Left ventricle myocardium inferior (tissue), 1 donor: Measurements from ENCODE around the gene HOXA1. TPM values are rescaled to one million over a fixed set of nuclear protein-coding genes. Genes with fewer than 3 reads are reported as not detected.
"Not testable (repeated sequence)": the region's sequence is repeated elsewhere in the genome, so short reads cannot be mapped to it uniquely, and the experiment has no call there.

Experiments
- DNase-seq: peaks from one replicate; pipeline ENCODE4 v3.0.0-alpha.2; 2020
- H3K27ac ChIP-seq: fragments of 200-600 bp; replicated peaks from 2 replicates; pipeline ENCODE4 v1.8.0; 2021
- H3K27me3 ChIP-seq: fragments of 200-600 bp; 2 replicates; pipeline ENCODE4 v1.8.0; 2021; ENCODE audit warnings: low read depth
- H3K36me3 ChIP-seq: fragments of 200-600 bp; 2 replicates; pipeline ENCODE4 v1.8.0; 2021
- H3K4me1 ChIP-seq: fragments of 200-600 bp; 2 replicates; pipeline ENCODE4 v1.8.0; 2021
- H3K4me3 ChIP-seq: fragments of 200-600 bp; 2 replicates; pipeline ENCODE4 v1.8.0; 2021; ENCODE audit warnings: mild to moderate bottlenecking, moderate library complexity
- H3K9me3 ChIP-seq: fragments of 200-600 bp; replicated peaks from 2 replicates; pipeline ENCODE4 v1.8.0; 2021
- intact Hi-C: fragments of 100-400 bp; cut with micrococcal nuclease; formaldehyde crosslinking; loops from one replicate; pipeline ENCODE4 v1.11.0; 2022
- total RNA-seq: library from RNA; stranded (reverse); fragmentation: NEBNext Ultra II Directional; extraction: Animal tissue kit (Norgen Biotek cat#: 25700); gene quantifications from one replicate; pipeline ENCODE4 v1.2.1, GENCODE V29; 2021
- TF ChIP-seq, protein P1 (sequence below): fragments of 200-600 bp; IDR thresholded peaks from 2 replicates; pipeline ENCODE4 v1.8.0; 2021; ENCODE audit warnings: antibody characterized with exemption, mild to moderate bottlenecking, borderline replicate concordance
- donor health status: DM: no; HTN: yes; CAD: no; lungs with severe emphysema.

Gene HOXA1
- total RNA-seq, 1 donor from 2014 or later = not detected

- H3K27me3 ChIP-seq = peaks cover 33% of the 10 kb centered on the region
- no peak for DNase-seq
Measured at GRCh38 chr7:27053153-27053552, 42.6 kb downstream of the HOXA1 start.

DNA sequence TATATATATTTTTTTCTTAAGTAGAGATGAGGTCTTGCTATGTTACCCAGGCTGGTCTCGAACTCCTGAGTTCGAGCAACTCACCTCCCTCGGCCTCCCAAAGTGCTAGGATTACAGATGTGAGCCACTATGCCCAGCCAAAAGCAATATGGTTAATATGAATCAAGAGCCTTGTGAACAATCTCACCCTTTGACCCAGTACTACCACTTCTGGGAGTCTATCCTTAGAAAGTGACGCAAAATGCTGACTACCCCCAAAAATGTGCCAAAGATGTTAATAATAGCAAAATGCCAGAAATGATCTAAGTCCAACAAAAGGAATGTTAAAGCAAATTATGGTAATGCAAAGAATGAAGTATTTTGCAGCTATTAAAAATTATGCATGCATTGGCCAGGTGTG, 44.3 kb downstream of the HOXA1 start:
- H3K27me3 ChIP-seq = peaks cover 17% of the 10 kb centered on the region
- H3K4me3 ChIP-seq = no peak overlapping the region
- intact Hi-C loops = no loop called here
- H3K9me3 ChIP-seq = no peaks in the 10 kb centered on the region
- DNase-seq = no peak
- TF ChIP-seq, protein P1, sequence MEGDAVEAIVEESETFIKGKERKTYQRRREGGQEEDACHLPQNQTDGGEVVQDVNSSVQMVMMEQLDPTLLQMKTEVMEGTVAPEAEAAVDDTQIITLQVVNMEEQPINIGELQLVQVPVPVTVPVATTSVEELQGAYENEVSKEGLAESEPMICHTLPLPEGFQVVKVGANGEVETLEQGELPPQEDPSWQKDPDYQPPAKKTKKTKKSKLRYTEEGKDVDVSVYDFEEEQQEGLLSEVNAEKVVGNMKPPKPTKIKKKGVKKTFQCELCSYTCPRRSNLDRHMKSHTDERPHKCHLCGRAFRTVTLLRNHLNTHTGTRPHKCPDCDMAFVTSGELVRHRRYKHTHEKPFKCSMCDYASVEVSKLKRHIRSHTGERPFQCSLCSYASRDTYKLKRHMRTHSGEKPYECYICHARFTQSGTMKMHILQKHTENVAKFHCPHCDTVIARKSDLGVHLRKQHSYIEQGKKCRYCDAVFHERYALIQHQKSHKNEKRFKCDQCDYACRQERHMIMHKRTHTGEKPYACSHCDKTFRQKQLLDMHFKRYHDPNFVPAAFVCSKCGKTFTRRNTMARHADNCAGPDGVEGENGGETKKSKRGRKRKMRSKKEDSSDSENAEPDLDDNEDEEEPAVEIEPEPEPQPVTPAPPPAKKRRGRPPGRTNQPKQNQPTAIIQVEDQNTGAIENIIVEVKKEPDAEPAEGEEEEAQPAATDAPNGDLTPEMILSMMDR = no peak
- no peaks in the 10 kb centered on the region for H3K4me1 ChIP-seq
- H3K36me3 ChIP-seq = no peaks in the 10 kb centered on the region
- no peak overlapping the region for H3K27ac ChIP-seq

More at GRCh38 chr7:27053153-27053552, 42.6 kb downstream of the HOXA1 start:
- Histone ChIP-seq H3K36me3 (no peaks in the 10 kb centered on the region), H3K9me3 (no peaks in the 10 kb centered on the region), H3K4me3 (no peak overlapping the region), H3K27ac (no peak overlapping the region), H3K4me1 (no peaks in the 10 kb centered on the region)
- intact Hi-C loops = no loop called here
- TF ChIP-seq, protein P1 = no peak

DNA sequence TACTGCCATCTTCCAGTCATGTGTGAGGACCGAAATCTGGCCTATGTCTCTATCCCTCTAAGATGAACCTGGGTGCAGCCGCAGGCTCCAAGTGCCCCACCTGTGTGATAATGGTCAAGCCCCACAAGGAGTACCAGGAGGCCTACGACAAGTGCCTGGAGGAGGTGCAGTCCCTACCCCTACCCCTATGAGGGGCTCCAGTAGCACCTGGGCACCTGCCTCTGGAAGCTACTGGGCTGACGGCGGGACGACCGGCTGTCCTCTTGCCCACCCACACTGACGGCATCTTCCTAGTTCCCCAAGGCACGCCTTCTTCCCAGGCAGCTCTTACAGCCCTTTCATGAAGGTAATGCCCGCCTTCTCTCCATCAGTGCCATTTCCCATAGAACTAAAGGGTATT, 47.4 kb downstream of the HOXA1 start:
- no peak overlapping the region for H3K27ac ChIP-seq
- H3K27me3 ChIP-seq = peaks cover 9% of the 10 kb centered on the region
- DNase-seq = no peak
- no peaks in the 10 kb centered on the region for H3K4me1 ChIP-seq
- no peaks in the 10 kb centered on the region for H3K36me3 ChIP-seq
- intact Hi-C loops = no loop called here
- TF ChIP-seq, protein P1 = no peak
- H3K9me3 ChIP-seq = no peaks in the 10 kb centered on the region
- no peak overlapping the region for H3K4me3 ChIP-seq

DNA sequence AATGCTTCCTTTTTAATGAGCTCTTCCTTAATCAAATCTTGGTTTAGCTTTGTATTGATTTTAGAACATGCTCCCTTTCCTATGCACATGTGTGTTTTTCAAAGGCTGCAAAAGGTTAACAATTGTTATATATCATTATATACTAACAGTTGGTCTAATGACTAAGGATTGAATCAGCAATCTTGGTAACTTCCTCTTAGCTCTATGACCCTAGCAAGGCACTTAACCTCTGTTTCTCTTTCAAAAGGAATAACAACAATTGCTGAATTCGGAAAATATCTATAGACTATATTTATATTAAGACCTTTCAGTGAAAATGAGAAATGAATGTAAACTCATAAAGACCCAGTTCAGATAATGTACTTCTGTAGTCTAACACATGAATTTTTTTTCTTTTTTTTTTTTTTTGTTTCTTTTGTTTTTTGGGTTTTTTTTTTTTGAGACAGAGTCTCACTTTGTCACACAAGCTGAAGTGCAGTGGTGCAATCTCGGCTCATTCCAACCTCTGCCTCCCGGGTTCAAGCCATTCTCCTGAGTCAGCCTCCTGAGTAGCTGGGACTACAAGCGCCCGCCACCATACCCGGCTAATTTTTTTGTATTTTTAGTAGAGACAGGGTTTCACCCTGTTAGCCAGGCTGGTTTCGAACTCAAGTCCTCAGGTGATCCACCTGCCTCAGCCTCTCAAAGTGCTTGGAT, 48.8 kb downstream of the HOXA1 start:
- Histone ChIP-seq H3K4me1 (no peaks in the 10 kb centered on the region), H3K9me3 (no peaks in the 10 kb centered on the region), H3K27ac (no peak overlapping the region), H3K4me3 (no peak overlapping the region), H3K27me3 (peaks cover 14% of the 10 kb centered on the region), H3K36me3 (no peaks in the 10 kb centered on the region)
- DNase-seq = no peak
- TF ChIP-seq, protein P1 = no peak
- intact Hi-C loops = no loop called here

- H3K9me3 ChIP-seq, H3K4me3 ChIP-seq, H3K4me1 ChIP-seq, H3K27ac ChIP-seq, intact Hi-C loops, DNase-seq, H3K36me3 ChIP-seq: not testable (repeated sequence)
- peaks cover 15% of the 10 kb centered on the region for H3K27me3 ChIP-seq
Measured at GRCh38 chr7:27045972-27046371, 49.8 kb downstream of the HOXA1 start.

DNA sequence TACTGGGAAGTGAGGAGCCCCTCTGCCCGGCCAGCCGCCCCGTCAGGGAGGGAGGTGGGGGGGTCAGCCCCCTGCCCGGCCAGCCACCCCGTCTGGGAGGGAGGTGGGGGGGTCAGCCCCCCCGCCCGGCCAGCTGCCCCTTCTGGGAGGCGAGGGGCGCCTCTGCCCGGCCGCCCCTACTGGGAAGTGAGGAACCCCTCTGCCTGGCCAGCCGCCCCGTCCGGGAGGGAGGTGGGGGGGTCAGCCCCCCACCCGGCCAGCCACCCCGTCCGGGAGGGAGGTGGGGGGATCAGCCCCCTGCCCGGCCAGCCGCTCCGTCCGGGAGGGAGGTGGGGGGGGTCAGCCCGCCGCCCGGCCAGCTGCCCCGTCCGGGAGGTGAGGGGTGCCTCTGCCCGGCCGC, 50.7 kb downstream of the HOXA1 start:
- peaks cover 20% of the 10 kb centered on the region for H3K27me3 ChIP-seq
- H3K4me1 ChIP-seq, H3K36me3 ChIP-seq, DNase-seq, H3K9me3 ChIP-seq, H3K4me3 ChIP-seq, intact Hi-C loops, H3K27ac ChIP-seq: not testable (repeated sequence)

Other genes with a start within 250 kb of the HOXA1 start
- gene SKAP2, start 231.4 kb downstream of the HOXA1 start, total RNA-seq = 5.2 TPM
- gene HOXA2, start 6.7 kb upstream of the HOXA1 start, total RNA-seq = not detected
- not detected for gene HOXA4, start 34.8 kb upstream of the HOXA1 start, total RNA-seq
- not detected for gene HOXA5, start 47.7 kb upstream of the HOXA1 start, total RNA-seq
- not detected for gene HOXA6, start 51.8 kb upstream of the HOXA1 start, total RNA-seq
- not detected for gene HOXA3, start 56.6 kb upstream of the HOXA1 start, total RNA-seq
- 0.36 TPM for gene HOXA7, start 60.7 kb upstream of the HOXA1 start, total RNA-seq
- gene HOXA9, start 69.5 kb upstream of the HOXA1 start, total RNA-seq = not detected
- not detected for gene HOXA10, start 78.3 kb upstream of the HOXA1 start, total RNA-seq
- gene HOXA11, start 89.2 kb upstream of the HOXA1 start, total RNA-seq = not detected
- gene HOXA13, start 104.1 kb upstream of the HOXA1 start, total RNA-seq = not detected
- gene EVX1, start 146.8 kb upstream of the HOXA1 start, total RNA-seq = not detected